GM19468 (cell line): ENCODE measurements around the gene PRPF8.

Source experiments
- ATAC-seq: cut with Tn5 transposase; IDR thresholded peaks from one replicate; pipeline ENCODE4 v1.9.1; 2021; ENCODE audit warnings: mild to moderate bottlenecking, moderate library complexity, moderate number of reproducible peaks; ENCODE audit not compliant: unreplicated experiment; ENCODE audit errors: extremely low read depth

The PRPF8 gene

GRCh38 chr17:1628856-1629503, 55.7 kb downstream of the PRPF8 start:
- ATAC-seq: peak; percentile 20

- ATAC-seq: no peak
Measured at GRCh38 chr17:1627982-1628855, 56.4 kb downstream of the PRPF8 start, which contains the start of gene SLC43A2. TSS of gene SLC43A2 (minus strand) at chr17:1628834. CDS start at chr17:1627874, 960 bp downstream.

- ATAC-seq: no peak
Measured at GRCh38 chr17:1627182-1627981, 57.3 kb downstream of the PRPF8 start.

GRCh38 chr17:1626333-1626732, 58.3 kb downstream of the PRPF8 start:
- ATAC-seq: no peak

- no peak for ATAC-seq
Measured at GRCh38 chr17:1625581-1625980, 59.1 kb downstream of the PRPF8 start.

- ATAC-seq: no peak
Measured at GRCh38 chr17:1625053-1625452, 59.6 kb downstream of the PRPF8 start.

- ATAC-seq: no peak
Measured at GRCh38 chr17:1624650-1625049, 60.0 kb downstream of the PRPF8 start.

- no peak for ATAC-seq
Measured at GRCh38 chr17:1623057-1623630, 61.5 kb downstream of the PRPF8 start.

GRCh38 chr17:1621273-1621954, 63.3 kb downstream of the PRPF8 start:
- no peak for ATAC-seq

- no peak for ATAC-seq
Measured at GRCh38 chr17:1620486-1620885, 64.2 kb downstream of the PRPF8 start.

GRCh38 chr17:1617620-1618174, 67.0 kb downstream of the PRPF8 start:
- ATAC-seq: no peak

- ATAC-seq: no peak
Measured at GRCh38 chr17:1616101-1616500, 68.6 kb downstream of the PRPF8 start.

GRCh38 chr17:1612400-1612799, 72.3 kb downstream of the PRPF8 start:
- no peak for ATAC-seq

- no peak for ATAC-seq
Measured at GRCh38 chr17:1611715-1612114, 73.0 kb downstream of the PRPF8 start.

- ATAC-seq: no peak
Measured at GRCh38 chr17:1608676-1609075, 76.0 kb downstream of the PRPF8 start.

- ATAC-seq: no peak
Measured at GRCh38 chr17:1607971-1608320, 76.7 kb downstream of the PRPF8 start.

- ATAC-seq: no peak
Measured at GRCh38 chr17:1606352-1606985, 78.2 kb downstream of the PRPF8 start.

GRCh38 chr17:1605681-1606351, 78.9 kb downstream of the PRPF8 start:
- ATAC-seq: no peak
